ENCODE data around the gene SPNS2. TPM values are rescaled to one million over a fixed set of nuclear protein-coding genes. Genes with fewer than 3 reads are reported as not detected.

SPNS2 gene
- total and polyA plus RNA-seq, 2 experiments from 2014 or later = 1.7 to 2.3 TPM

DNA sequence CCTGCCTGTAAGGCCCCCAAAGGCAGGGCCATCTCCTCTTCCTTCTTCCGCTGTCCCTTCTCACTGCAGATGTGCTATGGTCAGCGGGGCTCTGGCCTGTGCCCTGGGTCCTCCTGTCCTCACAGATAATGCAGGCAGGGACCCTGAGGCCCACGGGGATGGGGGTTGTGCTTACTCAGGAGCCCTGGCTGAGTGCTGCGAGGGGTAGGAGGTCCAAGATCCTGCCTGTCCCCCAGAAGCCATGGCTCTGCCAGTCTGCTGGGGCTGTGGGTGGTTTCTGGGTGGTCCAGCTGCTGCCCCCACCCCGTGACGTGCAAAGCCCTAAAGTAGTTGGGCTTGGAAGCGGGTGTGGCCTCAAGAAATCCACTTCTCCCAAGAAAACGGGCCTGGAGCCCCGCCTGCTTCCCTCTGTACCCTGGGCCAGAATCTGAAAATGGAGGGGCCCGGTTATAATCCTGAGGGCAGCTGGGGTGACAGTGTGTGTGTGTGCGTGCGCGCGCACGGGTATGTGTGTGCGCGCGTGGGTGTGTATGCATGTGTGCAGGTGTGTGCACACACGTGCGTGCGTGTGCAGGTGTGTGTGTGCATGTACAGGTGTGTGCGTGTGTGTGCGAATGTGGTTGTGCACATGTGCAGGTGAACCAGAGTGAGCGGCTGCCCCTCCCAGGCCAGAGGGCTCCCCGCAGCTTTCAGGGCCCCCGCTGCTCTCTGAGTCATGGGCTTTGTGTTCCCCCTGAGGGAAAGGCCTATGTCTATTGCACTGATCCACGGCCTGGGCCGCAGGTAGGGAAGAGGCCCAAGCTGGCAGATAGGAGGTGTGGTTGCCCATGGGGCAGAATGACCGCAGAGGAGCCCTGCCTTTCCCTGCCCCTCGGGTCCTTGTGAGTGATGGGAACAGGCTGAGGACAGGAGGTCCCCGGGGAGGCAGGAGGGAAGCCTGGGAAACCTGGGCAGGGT, 13.8 kb downstream of the SPNS2 start:
- H3K4me3 Mint-ChIP-seq = no peak overlapping the region
- Histone ChIP-seq H3K4me2 (no peak overlapping the region), H3K27ac (ENCODE audit: low read depth) (no peak overlapping the region), H3K4me3 (no peak overlapping the region), H4K20me1 (replicated peaks; ENCODE audit: insufficient read depth) (no peaks in the 10 kb centered on the region), H3K9me2 (ENCODE audit: insufficient read depth) (no peaks in the 10 kb centered on the region), H3K27me3 (ENCODE audit: insufficient read depth) (no peaks in the 10 kb centered on the region), H3K79me2 (replicated peaks; ENCODE audit: insufficient read depth) (no peaks in the 10 kb centered on the region), H2AFZ (no peak overlapping the region), H3K4me1 (ENCODE audit: insufficient read depth) (no peaks in the 10 kb centered on the region), H3F3A (replicated peaks; ENCODE audit: low read depth) (no peaks in the 10 kb centered on the region), H3K36me3 (ENCODE audit: insufficient read depth) (no peaks in the 10 kb centered on the region)
- H3K27ac Mint-ChIP-seq = no peak overlapping the region; the same call in 1 of the 2 replicates
- DNase-seq (ENCODE audit: low spot score) (no peak), ATAC-seq (peak; percentile 5; the same call in 2 of the 3 replicates)
- peaks cover 7% of the 10 kb centered on the region; the same call in 2 of the 3 replicates for H3K4me1 Mint-ChIP-seq
- H3K9me3 Mint-ChIP-seq = no peaks in the 10 kb centered on the region; the same call in 2 of the 3 replicates
- H3K27me3 Mint-ChIP-seq (ENCODE audit: insufficient read depth, low read depth, poor library complexity) = peaks cover 21% of the 10 kb centered on the region
- no peaks in the 10 kb centered on the region for H3K36me3 Mint-ChIP-seq (ENCODE audit: low read depth)
- no peak for TF ChIP-seq ZNF331 (CRISPR knock-in tag; IDR thresholded peaks at IDR 0.05; ENCODE audit: low read depth)
- no peak for TF ChIP-seq NANOG (IDR thresholded peaks at IDR 0.05; ENCODE audit: borderline replicate concordance)
- TF ChIP-seq, protein P1, sequence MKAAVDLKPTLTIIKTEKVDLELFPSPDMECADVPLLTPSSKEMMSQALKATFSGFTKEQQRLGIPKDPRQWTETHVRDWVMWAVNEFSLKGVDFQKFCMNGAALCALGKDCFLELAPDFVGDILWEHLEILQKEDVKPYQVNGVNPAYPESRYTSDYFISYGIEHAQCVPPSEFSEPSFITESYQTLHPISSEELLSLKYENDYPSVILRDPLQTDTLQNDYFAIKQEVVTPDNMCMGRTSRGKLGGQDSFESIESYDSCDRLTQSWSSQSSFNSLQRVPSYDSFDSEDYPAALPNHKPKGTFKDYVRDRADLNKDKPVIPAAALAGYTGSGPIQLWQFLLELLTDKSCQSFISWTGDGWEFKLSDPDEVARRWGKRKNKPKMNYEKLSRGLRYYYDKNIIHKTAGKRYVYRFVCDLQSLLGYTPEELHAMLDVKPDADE (IDR thresholded peaks at IDR 0.05) = no peak
- no peak for TF ChIP-seq EZH2 (IDR thresholded peaks at IDR 0.05; ENCODE audit: low read depth, unreplicated experiment)
- no peak for TF ChIP-seq STAT1 (IDR thresholded peaks at IDR 0.05; ENCODE audit: unreplicated experiment)
- no peak for TF ChIP-seq POLR2AphosphoS5 (IDR thresholded peaks at IDR 0.05; ENCODE audit: low read depth)
- no peak for TF ChIP-seq EZH2phosphoT487 (IDR thresholded peaks at IDR 0.05; ENCODE audit: unreplicated experiment)
- TF ChIP-seq, protein P2, sequence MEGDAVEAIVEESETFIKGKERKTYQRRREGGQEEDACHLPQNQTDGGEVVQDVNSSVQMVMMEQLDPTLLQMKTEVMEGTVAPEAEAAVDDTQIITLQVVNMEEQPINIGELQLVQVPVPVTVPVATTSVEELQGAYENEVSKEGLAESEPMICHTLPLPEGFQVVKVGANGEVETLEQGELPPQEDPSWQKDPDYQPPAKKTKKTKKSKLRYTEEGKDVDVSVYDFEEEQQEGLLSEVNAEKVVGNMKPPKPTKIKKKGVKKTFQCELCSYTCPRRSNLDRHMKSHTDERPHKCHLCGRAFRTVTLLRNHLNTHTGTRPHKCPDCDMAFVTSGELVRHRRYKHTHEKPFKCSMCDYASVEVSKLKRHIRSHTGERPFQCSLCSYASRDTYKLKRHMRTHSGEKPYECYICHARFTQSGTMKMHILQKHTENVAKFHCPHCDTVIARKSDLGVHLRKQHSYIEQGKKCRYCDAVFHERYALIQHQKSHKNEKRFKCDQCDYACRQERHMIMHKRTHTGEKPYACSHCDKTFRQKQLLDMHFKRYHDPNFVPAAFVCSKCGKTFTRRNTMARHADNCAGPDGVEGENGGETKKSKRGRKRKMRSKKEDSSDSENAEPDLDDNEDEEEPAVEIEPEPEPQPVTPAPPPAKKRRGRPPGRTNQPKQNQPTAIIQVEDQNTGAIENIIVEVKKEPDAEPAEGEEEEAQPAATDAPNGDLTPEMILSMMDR (conservative IDR thresholded peaks at IDR 0.05; ENCODE audit: low read depth in 2 of 2) = no peak

DNA sequence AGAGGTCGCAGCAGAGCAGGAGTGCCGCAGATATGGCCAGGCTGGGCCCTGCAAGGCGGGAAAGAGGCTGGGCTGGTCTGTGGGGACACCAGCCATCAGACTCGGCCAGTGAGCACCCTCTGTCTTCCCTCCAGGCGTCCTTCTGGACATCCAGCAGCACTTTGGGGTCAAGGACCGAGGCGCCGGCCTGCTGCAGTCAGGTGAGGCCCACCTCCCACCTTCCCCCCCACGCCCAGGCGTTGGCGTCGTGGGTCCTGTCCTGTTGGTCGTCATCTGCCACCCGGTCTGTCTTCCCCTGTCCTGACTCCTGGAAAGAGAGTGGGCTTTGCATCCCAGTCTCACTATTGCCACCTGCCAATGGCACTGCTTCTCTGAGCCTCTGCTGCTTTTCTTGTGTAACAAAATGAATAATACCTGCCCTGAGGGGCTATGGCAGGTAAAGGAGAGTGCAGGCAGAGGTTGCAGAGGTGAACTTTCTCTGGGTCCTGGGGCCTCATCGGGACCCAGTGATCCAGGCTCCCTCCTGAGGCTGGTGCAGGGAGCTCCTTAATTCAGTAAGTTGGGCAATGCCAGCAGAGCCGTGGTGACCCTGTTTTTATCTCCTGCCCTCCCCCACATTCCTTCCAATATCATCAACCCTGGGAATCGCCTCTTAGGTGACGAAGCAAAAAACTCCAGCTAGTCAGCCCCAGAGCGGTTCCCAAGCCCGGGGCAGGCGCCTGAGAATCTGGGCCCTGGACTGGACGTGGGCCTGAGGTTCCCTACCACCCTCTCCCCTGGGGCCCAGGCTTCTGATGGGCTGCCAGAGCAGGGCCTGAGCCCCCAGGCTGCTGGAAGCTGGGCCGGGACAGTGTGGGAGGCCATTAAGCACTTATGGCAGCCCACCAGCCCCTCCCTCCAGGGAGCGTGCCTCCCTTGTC, 14.7 kb downstream of the SPNS2 start:
- Mint-ChIP-seq H3K27me3 (ENCODE audit: insufficient read depth, low read depth, poor library complexity) (peaks cover 13% of the 10 kb centered on the region), H3K27ac (no peak overlapping the region), H3K9me3 (no peaks in the 10 kb centered on the region; the same call in 2 of the 3 replicates), H3K36me3 (ENCODE audit: low read depth) (no peaks in the 10 kb centered on the region; the same call in 2 of the 3 replicates), H3K4me3 (no peak overlapping the region), H3K4me1 (peaks cover 7% of the 10 kb centered on the region)
- Histone ChIP-seq H3K27ac (ENCODE audit: low read depth) (no peak overlapping the region), H3F3A (replicated peaks; ENCODE audit: low read depth) (no peaks in the 10 kb centered on the region), H3K4me1 (ENCODE audit: insufficient read depth) (no peaks in the 10 kb centered on the region), H3K9me2 (ENCODE audit: insufficient read depth) (no peaks in the 10 kb centered on the region), H3K27me3 (ENCODE audit: insufficient read depth) (no peaks in the 10 kb centered on the region), H3K36me3 (ENCODE audit: insufficient read depth) (no peaks in the 10 kb centered on the region), H2AFZ (no peak overlapping the region), H3K4me3 (no peak overlapping the region), H3K4me2 (no peak overlapping the region), H3K79me2 (replicated peaks; ENCODE audit: insufficient read depth) (no peaks in the 10 kb centered on the region), H4K20me1 (replicated peaks; ENCODE audit: insufficient read depth) (no peaks in the 10 kb centered on the region)
- DNase-seq (ENCODE audit: low spot score) (no peak), ATAC-seq (peak; percentile 42)
- TF ChIP-seq ZNF114 (CRISPR knock-in tag; IDR thresholded peaks at IDR 0.05) (no peak), CREB1 (CRISPR knock-in tag; IDR thresholded peaks at IDR 0.05; ENCODE audit: low read depth) (no peak)
- TF ChIP-seq, protein P2 (conservative IDR thresholded peaks at IDR 0.05; ENCODE audit: low read depth in 2 of 2) = no peak
- TF ChIP-seq, protein P3, sequence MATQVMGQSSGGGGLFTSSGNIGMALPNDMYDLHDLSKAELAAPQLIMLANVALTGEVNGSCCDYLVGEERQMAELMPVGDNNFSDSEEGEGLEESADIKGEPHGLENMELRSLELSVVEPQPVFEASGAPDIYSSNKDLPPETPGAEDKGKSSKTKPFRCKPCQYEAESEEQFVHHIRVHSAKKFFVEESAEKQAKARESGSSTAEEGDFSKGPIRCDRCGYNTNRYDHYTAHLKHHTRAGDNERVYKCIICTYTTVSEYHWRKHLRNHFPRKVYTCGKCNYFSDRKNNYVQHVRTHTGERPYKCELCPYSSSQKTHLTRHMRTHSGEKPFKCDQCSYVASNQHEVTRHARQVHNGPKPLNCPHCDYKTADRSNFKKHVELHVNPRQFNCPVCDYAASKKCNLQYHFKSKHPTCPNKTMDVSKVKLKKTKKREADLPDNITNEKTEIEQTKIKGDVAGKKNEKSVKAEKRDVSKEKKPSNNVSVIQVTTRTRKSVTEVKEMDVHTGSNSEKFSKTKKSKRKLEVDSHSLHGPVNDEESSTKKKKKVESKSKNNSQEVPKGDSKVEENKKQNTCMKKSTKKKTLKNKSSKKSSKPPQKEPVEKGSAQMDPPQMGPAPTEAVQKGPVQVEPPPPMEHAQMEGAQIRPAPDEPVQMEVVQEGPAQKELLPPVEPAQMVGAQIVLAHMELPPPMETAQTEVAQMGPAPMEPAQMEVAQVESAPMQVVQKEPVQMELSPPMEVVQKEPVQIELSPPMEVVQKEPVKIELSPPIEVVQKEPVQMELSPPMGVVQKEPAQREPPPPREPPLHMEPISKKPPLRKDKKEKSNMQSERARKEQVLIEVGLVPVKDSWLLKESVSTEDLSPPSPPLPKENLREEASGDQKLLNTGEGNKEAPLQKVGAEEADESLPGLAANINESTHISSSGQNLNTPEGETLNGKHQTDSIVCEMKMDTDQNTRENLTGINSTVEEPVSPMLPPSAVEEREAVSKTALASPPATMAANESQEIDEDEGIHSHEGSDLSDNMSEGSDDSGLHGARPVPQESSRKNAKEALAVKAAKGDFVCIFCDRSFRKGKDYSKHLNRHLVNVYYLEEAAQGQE (IDR thresholded peaks at IDR 0.05; ENCODE audit: unreplicated experiment) = no peak

Measured in GM23338 (cell line).